Stimulated activated CD4-positive, alpha-beta T cell treated with anti-CD3 and anti-CD28 coated beads, Interleukin-2, amount 100 ng/mL, for 24 hours (primary cell): ENCODE results near the gene HLA-DMB.

ENCODE experiments used
- DNase-seq, 2 donors: peaks; one replicate each; pipeline ENCODE4 v3.0.0-alpha.2; 2020

Gene HLA-DMB

GRCh38 chr6:32971581-32972352 lies 30.9 kb upstream of the HLA-DMB start:
- DNase-seq: peak; percentile 99

GRCh38 chr6:32971242-32971580 lies 30.4 kb upstream of the HLA-DMB start:
- no peak for DNase-seq

- peak; percentile 81 to 88 for DNase-seq
Observed at GRCh38 chr6:32970413-32971241, 29.8 kb upstream of the HLA-DMB start.

GRCh38 chr6:32969685-32970412 lies 29.0 kb upstream of the HLA-DMB start:
- peak; percentile 78 to 83 for DNase-seq

- DNase-seq: peak; percentile 74
Observed at GRCh38 chr6:32968867-32969684, 28.2 kb upstream of the HLA-DMB start.

GRCh38 chr6:32968093-32968866 lies 27.5 kb upstream of the HLA-DMB start, which contains the start of gene BRD2:
Gene BRD2 (plus strand): TSS chr6:32968594. CDS start chr6:32972899, 4,305 bp downstream.
- DNase-seq: peak; percentile 95 to 96

- DNase-seq: no peak
Observed at GRCh38 chr6:32967151-32968091, 26.6 kb upstream of the HLA-DMB start.

- DNase-seq: no peak
Observed at GRCh38 chr6:32964776-32965175, 23.9 kb upstream of the HLA-DMB start.

GRCh38 chr6:32963866-32964265 lies 23.0 kb upstream of the HLA-DMB start:
- DNase-seq: no peak

- no peak for DNase-seq
Observed at GRCh38 chr6:32962213-32962826, 21.5 kb upstream of the HLA-DMB start.

GRCh38 chr6:32960563-32960962 lies 19.7 kb upstream of the HLA-DMB start:
- DNase-seq: no peak

GRCh38 chr6:32956176-32956575 lies 15.3 kb upstream of the HLA-DMB start:
- DNase-seq: no peak

GRCh38 chr6:32954986-32955802 lies 14.4 kb upstream of the HLA-DMB start:
- no peak for DNase-seq

- DNase-seq: no peak
Observed at GRCh38 chr6:32954267-32954666, 13.4 kb upstream of the HLA-DMB start.

GRCh38 chr6:32953775-32954174 lies 12.9 kb upstream of the HLA-DMB start:
- no peak for DNase-seq

- peak; percentile 57 to 70 for DNase-seq
Observed at GRCh38 chr6:32952817-32953739, 12.2 kb upstream of the HLA-DMB start, which contains the start of gene HLA-DMA. Gene HLA-DMA (minus strand): TSS chr6:32953097. CDS start chr6:32953036, 61 bp downstream.

GRCh38 chr6:32950449-32950848 lies 9.6 kb upstream of the HLA-DMB start:
- no peak for DNase-seq

- DNase-seq: no peak
Observed at GRCh38 chr6:32950010-32950409, 9.2 kb upstream of the HLA-DMB start.
